BJ (cell line): Measurements from ENCODE around the gene RAB6A. TPM values are rescaled to one million over a fixed set of nuclear protein-coding genes. Genes with fewer than 3 reads are reported as not detected.

Experiments
- CTCF ChIA-PET: fragments of 350-600 bp; formaldehyde crosslinking; extraction: SDS; loops from one replicate; lab custom pipeline; 2021; ENCODE audit warnings: antibody characterized with exemption, inconsistent platforms; lab: Yijun Ruan, JAX
- POLR2A ChIA-PET: fragments of 300-600 bp; sonication (Branson Sonifier 250); formaldehyde crosslinking; extraction: SDS; loops from one replicate; lab custom pipeline; 2021; ENCODE audit warnings: antibody characterized with exemption; lab: Charles Lee
- DNase-seq: peaks from one replicate; pipeline ENCODE4 v3.0.0-alpha.2; 2011; ENCODE audit warnings: low read depth
- H3K27me3 ChIP-seq: 2 replicates; pipeline ENCODE4 v1.6.0; 2011; ENCODE audit warnings: low read length; ENCODE audit not compliant: control insufficient read depth, insufficient read depth
- H3K36me3 ChIP-seq: 2 replicates; pipeline ENCODE4 v1.5.1; 2011; ENCODE audit warnings: low read length; ENCODE audit not compliant: control insufficient read depth, insufficient read depth
- H3K4me3 ChIP-seq: 2 replicates; pipeline ENCODE4 v1.5.1; 2011; ENCODE audit warnings: low read depth, mild to moderate bottlenecking, control low read depth, low read length
- polyA plus RNA-seq: library from polyadenylated mRNA; depleted of rRNA; stranded (reverse); fragments of >200 nt; gene quantifications from 2 replicates; pipeline ENCODE4 v1.2.3, GENCODE V29; 2011
- TF ChIP-seq, protein P1 (sequence below): IDR thresholded peaks from 2 replicates; pipeline ENCODE4 v1.5.1; 2011; ENCODE audit warnings: low read depth, mild to moderate bottlenecking, control low read depth, inconsistent platforms, low read length, moderate library complexity; ENCODE audit not compliant: insufficient read depth

RAB6A gene
- polyA plus RNA-seq, 1 experiment = 73.5 TPM

DNA sequence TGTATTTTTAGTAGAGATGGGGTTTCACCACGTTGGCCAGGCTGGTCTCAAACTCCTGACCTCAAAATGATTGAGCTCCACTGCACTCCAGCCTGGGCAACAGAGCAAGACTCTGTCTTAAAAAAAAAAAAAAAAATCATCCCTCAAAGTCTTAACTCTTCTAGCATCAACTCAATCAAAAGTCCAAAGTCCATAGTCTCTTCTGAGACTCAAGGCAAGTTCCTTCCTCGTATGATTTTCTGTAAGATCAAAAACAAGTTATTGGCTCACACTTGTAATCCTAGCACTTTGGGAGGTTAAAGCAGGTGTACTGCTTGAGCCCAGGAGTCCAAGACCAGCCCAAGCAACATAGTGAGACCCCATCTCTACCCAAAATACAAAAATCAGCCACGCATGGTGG lies 90.1 kb downstream of the RAB6A start:
- H3K4me3 ChIP-seq = no peak overlapping the region
- TF ChIP-seq, protein P1, sequence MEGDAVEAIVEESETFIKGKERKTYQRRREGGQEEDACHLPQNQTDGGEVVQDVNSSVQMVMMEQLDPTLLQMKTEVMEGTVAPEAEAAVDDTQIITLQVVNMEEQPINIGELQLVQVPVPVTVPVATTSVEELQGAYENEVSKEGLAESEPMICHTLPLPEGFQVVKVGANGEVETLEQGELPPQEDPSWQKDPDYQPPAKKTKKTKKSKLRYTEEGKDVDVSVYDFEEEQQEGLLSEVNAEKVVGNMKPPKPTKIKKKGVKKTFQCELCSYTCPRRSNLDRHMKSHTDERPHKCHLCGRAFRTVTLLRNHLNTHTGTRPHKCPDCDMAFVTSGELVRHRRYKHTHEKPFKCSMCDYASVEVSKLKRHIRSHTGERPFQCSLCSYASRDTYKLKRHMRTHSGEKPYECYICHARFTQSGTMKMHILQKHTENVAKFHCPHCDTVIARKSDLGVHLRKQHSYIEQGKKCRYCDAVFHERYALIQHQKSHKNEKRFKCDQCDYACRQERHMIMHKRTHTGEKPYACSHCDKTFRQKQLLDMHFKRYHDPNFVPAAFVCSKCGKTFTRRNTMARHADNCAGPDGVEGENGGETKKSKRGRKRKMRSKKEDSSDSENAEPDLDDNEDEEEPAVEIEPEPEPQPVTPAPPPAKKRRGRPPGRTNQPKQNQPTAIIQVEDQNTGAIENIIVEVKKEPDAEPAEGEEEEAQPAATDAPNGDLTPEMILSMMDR = no peak
- H3K27me3 ChIP-seq = no peaks in the 10 kb centered on the region
- ChIA-PET CTCF (interaction anchor here (0.7 to 0.9 kb wide), 2 partner anchors 11 to 873 kb away, joined by 3 to 5 read pairs; no protein-coding TSS in a partner anchor), POLR2A (no interaction called here)
- no peak for DNase-seq
- H3K36me3 ChIP-seq = 0 out of 2 replicates have a peak, but pooled peaks cover 1% of the 10 kb centered on the region

DNA sequence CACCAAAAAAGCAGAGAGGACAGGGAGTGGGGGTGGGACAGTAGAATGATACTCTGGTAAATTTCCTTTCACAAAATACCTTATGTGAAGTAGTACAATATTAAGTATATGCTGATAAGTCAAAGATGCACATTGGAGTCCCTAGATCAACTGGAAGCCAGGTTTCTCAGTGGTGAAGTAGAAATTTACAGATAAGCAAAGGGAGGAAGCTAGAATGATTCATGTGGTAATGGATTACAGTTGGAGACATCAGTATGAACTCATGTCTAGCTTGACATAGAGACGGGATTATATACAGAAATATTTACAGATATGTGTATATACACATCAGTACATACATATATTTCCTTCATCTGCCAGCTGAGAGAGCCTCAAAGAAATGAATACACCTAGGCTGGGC lies 93.0 kb downstream of the RAB6A start:
- CTCF ChIA-PET = no interaction called here
- Histone ChIP-seq H3K36me3 (no peaks in the 10 kb centered on the region), H3K4me3 (no peak overlapping the region), H3K27me3 (no peaks in the 10 kb centered on the region)
- POLR2A ChIA-PET = no interaction called here
- TF ChIP-seq, protein P1 = no peak
- DNase-seq = no peak

DNA sequence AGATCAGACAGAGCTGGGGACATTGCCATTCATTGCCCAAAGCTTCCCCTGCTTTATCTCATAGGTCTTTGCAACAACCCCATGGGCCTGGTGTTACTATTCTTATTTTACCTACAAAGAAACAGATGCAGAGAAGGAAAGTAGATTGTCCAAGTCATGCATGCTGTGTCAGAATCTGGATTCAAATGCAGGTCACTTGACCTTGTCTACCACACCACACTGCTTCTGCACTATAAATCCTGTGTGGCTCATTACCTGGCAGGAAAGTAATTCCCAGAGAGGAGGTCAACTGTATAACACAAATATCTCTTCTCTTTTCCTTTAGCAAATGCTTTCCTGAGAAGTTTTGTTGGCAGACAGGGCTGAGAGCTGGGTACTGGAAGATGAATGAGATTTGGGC lies 96.0 kb downstream of the RAB6A start:
- ChIA-PET POLR2A (interaction anchor here (0.6 kb wide), 1 partner anchor 144 kb away, joined by 8 read pairs; no protein-coding TSS in a partner anchor), CTCF (interaction anchor here (0.6 to 7.1 kb wide), 2 partner anchors 265 to 267 kb away, joined by 3 to 100 read pairs; no protein-coding TSS in a partner anchor)
- Histone ChIP-seq H3K4me3 (no peak overlapping the region), H3K27me3 (no peaks in the 10 kb centered on the region), H3K36me3 (no peaks in the 10 kb centered on the region)
- DNase-seq = no peak
- TF ChIP-seq, protein P1 = no peak

DNA sequence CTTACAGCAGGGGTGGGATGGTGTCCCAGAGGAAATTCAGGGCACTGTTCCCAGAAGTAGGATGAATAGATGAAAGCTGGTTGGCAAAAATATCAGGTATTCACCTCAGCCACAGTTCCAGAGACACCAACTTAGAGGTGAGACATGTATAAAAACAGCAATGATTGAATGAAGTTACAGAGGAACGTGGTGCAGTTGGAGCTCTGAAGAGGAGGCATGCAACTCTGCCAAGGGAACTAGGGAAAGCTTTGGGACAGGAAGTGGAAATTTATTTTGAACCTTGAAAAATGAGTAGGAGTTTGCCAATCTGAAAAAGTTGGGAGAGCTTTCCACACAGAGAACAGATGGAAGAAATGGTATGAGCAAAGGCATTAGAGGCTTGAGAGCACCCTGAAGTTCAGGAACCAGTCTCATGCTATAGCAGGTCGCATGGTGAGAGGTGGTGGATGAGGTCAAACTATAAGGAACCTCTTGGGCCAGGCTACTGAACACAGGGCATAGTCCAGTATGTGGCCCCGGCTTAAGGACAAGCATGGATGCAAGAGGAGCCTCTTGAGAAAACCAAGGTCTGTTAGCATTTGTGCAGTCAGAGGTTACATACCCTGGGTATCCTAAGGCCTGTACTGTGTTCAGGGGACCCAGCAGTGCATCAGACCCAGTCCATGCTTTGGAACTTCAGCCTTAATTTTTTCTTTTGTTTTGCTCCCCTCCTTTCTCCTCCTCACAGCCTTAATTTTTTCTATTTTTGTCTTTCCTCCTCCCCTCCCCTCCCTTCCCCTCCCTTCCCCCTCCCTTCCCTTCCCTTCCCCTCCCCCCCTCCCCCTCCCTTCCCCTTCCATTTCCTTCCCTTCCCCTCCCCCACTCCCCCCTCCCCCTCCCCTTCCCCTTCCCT lies 97.0 kb downstream of the RAB6A start:
- no peak for DNase-seq

More for the DNA sequence above, 97.0 kb downstream of the RAB6A start:
- ChIA-PET CTCF (interaction anchor here (1.3 to 7.1 kb wide), 5 partner anchors 11 to 266 kb away, joined by 3 to 100 read pairs (median 25); partner anchors contain the start of gene PLEKHB1), POLR2A (no interaction called here)
- H3K36me3 ChIP-seq = no peaks in the 10 kb centered on the region
- H3K4me3 ChIP-seq = no peak overlapping the region
- no peaks in the 10 kb centered on the region for H3K27me3 ChIP-seq
- TF ChIP-seq, protein P1 = no peak
